CD4-positive, alpha-beta T cell treated with Interleukin-17A for 1 hour (primary cell): ENCODE results near the gene TBC1D16.
"Not testable (repeated sequence)": the region's sequence is repeated elsewhere in the genome, so short reads cannot be mapped to it uniquely, and the experiment has no call there.

Source experiments
- DNase-seq: peaks from one replicate; pipeline ENCODE4 v3.0.0-alpha.2; 2020

TBC1D16 gene

GRCh38 chr17:80000981-80001775, 34.5 kb downstream of the TBC1D16 start:
- DNase-seq = no peak

GRCh38 chr17:80000136-80000535, 35.5 kb downstream of the TBC1D16 start:
- no peak for DNase-seq

GRCh38 chr17:79997011-79997660, 38.5 kb downstream of the TBC1D16 start:
- DNase-seq = peak; percentile 95

GRCh38 chr17:79996291-79996690, 39.4 kb downstream of the TBC1D16 start:
- DNase-seq = peak; percentile 16

GRCh38 chr17:79995696-79996095, 40.0 kb downstream of the TBC1D16 start:
- DNase-seq = no peak

- no peak for DNase-seq
These were observed 41.1 kb downstream of the TBC1D16 start for GRCh38 chr17:79994602-79995001.

GRCh38 chr17:79994228-79994569, 41.5 kb downstream of the TBC1D16 start:
- not testable (repeated sequence) for DNase-seq

- DNase-seq = peak; percentile 28
These were observed 42.1 kb downstream of the TBC1D16 start for GRCh38 chr17:79993390-79994227.

- DNase-seq = no peak
These were observed 42.9 kb downstream of the TBC1D16 start for GRCh38 chr17:79992649-79993389.

- DNase-seq = peak; percentile 11
These were observed 43.6 kb downstream of the TBC1D16 start for GRCh38 chr17:79991924-79992648.

GRCh38 chr17:79991140-79991923, 44.3 kb downstream of the TBC1D16 start:
- peak; percentile 89 for DNase-seq

GRCh38 chr17:79990704-79991103, 45.0 kb downstream of the TBC1D16 start:
- no peak for DNase-seq

GRCh38 chr17:79990051-79990592, 45.5 kb downstream of the TBC1D16 start:
- no peak for DNase-seq

- DNase-seq = no peak
These were observed 46.4 kb downstream of the TBC1D16 start for GRCh38 chr17:79989106-79989835.

- no peak for DNase-seq
These were observed 47.3 kb downstream of the TBC1D16 start for GRCh38 chr17:79988185-79988971.

GRCh38 chr17:79987935-79988184, 47.8 kb downstream of the TBC1D16 start:
- DNase-seq = no peak

- no peak for DNase-seq
These were observed 48.3 kb downstream of the TBC1D16 start for GRCh38 chr17:79987187-79987934.

- no peak for DNase-seq
These were observed 49.1 kb downstream of the TBC1D16 start for GRCh38 chr17:79986411-79987186.
